GM19193 (cell line): ENCODE results near the gene PRX.

Source experiments
- POLR2A ChIP-seq: IDR thresholded peaks from 4 replicates; pipeline ENCODE4 v1.6.1; 2011; ENCODE audit not compliant: insufficient read depth, insufficient read length; ENCODE audit errors: extremely low read depth

Gene PRX

GRCh38 chr19:40363069-40363468, 50.1 kb downstream of the PRX start:
- TF ChIP-seq POLR2A = no peak

GRCh38 chr19:40362160-40362559, 51.0 kb downstream of the PRX start:
- no peak for TF ChIP-seq POLR2A

- TF ChIP-seq POLR2A = no peak
Observed at GRCh38 chr19:40360708-40361241, 52.4 kb downstream of the PRX start.

GRCh38 chr19:40360020-40360707, 53.0 kb downstream of the PRX start:
- TF ChIP-seq POLR2A = no peak

- no peak for TF ChIP-seq POLR2A
Observed at GRCh38 chr19:40358773-40359172, 54.4 kb downstream of the PRX start.

- TF ChIP-seq POLR2A = no peak
Observed at GRCh38 chr19:40357640-40358039, 55.5 kb downstream of the PRX start.

GRCh38 chr19:40356681-40357595, 56.2 kb downstream of the PRX start:
- no peak for TF ChIP-seq POLR2A

- TF ChIP-seq POLR2A = peak; percentile 47
Observed at GRCh38 chr19:40355975-40356680, 57.0 kb downstream of the PRX start.

- TF ChIP-seq POLR2A = no peak
Observed at GRCh38 chr19:40348961-40349507, 64.1 kb downstream of the PRX start.

- peak; percentile 95 for TF ChIP-seq POLR2A
Observed at GRCh38 chr19:40348125-40348913, 64.9 kb downstream of the PRX start, which contains the start of the genes C19orf47 and PLD3. TSS of gene C19orf47 (minus strand) at chr19:40348397. CDS start at chr19:40341857, 6,540 bp downstream. TSS of gene PLD3 (plus strand) at chr19:40348695. CDS start at chr19:40366484, 17,789 bp downstream.

GRCh38 chr19:40344422-40344821, 68.8 kb downstream of the PRX start:
- no peak for TF ChIP-seq POLR2A
